HG03571 (cell line): Measurements from ENCODE around the gene HORMAD2.

ENCODE experiments used
- ATAC-seq: cut with Tn5 transposase; IDR thresholded peaks from one replicate; pipeline ENCODE4 v1.9.1; 2021; ENCODE audit not compliant: unreplicated experiment

The HORMAD2 gene

DNA sequence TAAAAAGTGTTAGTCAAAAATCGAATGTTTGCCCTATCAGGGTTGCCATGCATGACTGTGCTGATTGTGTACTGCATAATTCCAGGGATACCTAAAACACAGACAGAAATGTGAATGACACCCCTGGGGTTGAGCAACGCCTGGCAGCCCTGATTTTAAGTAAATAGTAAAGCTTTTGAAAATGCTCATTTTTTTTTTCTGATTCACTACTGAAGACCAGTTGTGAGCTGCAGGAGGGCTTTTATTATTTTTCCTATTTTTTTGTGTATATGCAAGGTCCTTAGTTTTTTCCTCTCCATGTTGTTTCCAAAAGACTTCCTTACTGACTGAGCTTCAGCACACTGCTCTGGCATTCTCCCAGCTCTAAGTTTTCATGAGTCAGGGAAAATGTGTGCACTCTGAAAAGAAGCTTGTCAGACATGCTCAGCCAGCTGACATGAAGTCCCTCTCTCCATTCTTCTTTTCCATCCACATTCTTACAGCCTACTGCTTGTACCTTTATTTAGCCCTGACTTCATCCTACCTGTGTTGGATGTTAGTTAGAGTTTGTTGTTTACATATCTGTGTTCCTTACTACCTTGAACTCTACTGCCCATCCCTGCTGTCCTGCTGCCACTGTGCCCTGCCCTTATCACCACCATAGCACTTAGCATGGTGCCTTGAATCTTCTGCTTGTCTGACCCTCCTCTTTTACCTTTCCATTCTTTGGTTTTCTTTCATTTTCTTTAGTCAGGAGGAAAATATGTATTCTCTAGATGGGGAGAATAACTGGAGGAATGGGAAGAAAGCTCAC is 79.5 kb downstream of the HORMAD2 start:
- ATAC-seq = no peak

DNA sequence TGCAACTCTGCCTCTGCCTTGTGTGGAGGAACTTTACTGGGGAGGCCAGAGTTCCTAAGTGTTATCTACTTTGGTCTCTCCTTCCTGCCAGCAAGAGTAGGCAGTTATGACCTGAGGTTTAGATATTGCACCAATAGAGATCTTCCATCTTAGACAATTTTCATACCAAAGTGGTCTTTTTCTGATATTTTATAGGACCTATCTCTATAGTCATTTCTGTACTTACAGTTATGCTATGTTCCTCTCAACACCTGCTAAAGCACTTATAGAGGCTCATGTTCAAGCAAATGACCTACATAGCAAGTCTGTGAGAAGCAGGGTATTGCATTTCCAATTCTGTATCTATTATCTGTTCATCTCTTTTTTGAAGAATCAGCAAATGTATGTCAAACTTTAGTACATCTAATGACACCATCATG is 80.8 kb downstream of the HORMAD2 start:
- ATAC-seq = no peak

DNA sequence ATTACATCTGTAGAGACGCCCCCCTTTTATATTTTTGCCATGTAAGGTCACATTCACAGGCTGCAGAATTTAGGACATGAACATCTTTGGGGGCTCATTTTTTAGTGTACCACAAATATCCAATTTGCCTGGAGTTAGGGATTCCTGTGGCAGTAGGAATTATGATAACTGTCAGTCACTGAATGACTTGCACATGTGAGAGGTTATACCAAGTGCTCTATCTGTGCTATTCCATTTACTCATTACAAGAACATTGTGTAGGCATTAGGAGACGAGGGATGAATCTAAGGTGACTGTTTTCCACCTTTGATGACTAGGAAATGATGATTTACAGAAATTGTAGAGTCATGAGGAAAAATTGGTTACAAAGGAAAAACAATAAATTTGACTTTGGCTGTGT is 87.0 kb downstream of the HORMAD2 start:
- ATAC-seq = no peak

DNA sequence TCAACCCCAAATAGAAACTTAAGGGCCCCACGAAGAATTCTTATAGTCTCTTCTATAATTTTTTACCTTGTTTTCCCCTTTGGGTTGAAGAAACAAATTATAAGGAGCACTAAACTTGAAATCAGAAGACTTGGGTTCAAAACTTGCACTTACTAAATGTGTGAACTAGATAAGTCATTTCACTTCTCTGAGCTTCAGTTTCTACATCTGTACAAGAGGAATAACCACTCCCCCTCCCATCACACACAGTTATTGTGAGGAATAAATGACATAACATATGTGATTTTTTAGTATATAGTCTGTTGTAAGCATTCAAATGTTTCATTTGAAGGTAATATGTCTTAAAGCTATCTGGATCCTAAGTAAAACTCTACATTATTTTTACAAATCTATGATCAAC is 87.5 kb downstream of the HORMAD2 start:
- no peak for ATAC-seq

DNA sequence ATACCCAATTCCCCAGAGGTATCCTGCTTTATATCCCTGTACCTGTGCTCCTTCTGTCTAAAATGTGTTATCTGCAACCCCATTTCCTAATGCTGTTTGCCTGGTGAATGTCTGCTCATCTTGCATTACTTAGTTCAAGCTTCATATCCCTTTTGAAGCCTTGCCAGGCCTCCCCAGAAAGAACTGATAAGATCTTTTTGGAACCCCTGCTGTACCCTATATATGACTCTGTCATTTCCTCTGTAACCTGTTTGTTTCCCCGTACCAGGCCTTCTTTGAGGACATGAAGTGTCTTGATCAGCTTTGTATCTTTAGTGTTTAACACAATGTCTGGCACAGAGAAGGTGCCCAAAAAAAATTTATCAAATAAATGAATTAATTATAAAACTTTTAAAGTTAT is 88.7 kb downstream of the HORMAD2 start:
- no peak for ATAC-seq

DNA sequence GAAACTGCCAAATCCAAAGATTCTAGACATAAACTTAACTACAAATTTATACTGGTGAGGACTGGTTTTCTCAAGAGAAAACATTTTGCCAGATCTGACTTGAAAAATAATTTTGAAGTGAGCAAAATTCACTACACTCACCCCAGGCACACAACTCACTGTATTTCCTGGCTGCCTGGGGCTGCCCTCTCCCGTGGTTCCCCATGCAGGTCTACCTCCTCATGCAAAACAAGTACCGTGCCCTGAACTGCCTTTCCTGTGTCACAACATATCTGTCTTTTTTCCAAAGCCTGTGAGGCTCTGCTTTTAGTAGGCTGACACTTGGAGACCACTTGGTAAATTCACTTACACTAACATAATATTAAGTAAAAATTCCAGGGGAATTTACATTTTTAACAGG is 89.9 kb downstream of the HORMAD2 start:
- no peak for ATAC-seq

DNA sequence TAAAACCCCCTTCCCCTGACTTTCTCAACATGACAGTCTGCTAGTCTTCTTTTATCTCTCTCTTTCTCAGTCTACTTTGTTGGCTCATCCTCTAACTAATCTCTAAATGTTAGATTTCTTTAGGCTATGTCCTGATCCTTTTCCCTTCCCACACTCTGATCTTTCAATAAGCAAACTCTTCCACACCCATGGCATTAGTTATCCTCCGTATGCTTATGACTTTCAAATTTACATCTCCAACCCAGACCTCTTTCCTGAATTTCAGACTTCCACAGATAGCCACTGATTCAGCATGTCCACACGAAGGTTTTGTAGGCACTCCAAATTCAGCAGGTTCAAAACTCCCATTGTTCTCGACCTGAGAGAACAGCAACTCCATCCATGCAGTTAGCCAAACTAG is 90.7 kb downstream of the HORMAD2 start:
- ATAC-seq = no peak

- no peak for ATAC-seq
Observed at GRCh38 chr22:30175690-30176288, 95.5 kb downstream of the HORMAD2 start.

GRCh38 chr22:30176431-30176830 is 96.2 kb downstream of the HORMAD2 start:
- ATAC-seq = no peak

DNA sequence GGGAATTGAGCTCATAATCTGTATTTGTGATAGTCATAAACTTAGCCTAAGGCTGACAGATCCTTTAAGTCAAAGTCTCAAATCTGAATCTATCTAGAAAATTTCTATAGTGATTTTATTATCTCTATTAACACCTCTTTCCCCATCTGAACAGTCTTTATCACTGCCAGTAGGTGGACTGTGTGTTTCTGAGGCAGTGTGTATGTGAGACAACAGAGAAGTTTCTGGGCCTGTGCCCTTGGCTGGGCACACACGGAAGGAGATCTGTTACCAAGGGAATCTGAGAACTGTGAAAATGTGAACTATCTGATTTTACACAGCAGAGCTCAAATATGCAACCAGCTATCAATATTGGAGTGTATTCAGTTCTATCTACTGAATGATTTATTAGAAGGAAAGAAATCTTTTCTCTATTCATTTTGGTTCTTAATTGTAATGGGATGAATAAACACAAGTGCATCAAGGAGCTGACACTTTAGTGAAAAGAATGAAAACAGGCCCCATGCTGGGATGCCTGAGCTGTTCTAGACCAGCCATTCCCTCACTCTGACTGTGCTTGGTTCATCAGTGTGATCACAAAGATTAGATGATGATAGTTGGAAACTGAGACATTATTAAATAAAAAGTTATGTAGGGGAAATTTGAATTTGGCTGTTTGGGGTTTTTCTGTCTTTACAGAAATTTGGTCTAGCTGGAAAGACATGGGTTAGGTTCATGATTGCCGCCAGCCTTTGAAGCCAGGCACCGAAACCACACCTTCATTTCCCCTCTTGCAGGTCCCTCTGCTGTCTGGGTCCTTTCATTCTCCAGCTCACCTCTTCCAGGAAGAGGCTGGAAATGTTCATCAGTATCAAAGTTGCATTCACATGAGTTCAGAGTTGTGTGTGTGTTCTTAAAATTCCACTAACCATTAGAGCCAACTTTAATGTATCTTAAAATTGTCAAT is 98.2 kb downstream of the HORMAD2 start:
- ATAC-seq = no peak

DNA sequence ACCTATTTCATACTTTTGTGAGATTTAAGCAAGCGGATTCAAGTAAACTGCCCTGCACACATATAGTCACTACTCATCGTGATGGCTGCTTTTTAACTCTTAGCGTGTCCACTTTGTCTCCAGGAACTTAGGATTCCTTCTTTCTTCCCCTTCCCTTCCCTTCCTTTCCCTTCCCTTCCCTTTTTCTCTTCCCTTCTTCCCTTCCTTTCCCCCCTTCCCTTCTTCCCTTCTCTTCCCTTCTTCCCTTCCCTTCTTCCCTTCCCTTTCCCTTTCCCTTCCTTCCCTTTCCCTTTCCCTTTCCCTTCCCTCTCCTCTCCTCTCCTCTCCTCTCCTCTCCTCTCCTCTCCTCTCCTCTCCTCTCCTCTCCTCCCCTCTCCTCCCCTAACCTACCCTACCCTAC is 100.4 kb downstream of the HORMAD2 start:
- ATAC-seq = no peak

GRCh38 chr22:30181459-30182349 is 101.4 kb downstream of the HORMAD2 start:
- ATAC-seq = no peak

DNA sequence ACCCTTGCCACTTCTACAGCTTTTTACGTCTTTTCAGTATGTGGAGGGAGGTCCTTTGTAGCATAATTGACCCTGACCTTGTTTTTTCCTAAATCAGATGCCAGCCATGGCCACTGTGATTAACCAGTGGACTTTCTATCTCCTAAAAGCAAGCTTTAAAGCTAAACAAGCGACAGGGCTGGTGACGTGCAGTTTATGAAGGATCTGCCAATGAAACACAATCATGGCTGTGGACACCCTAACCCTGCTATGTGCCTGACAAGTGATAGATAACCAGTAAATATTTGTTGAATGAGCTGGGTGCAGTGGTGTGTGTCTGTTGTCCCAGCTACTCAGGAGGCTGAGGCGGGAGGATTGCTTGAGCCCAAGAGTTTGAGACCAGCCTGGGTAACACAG is 102.1 kb downstream of the HORMAD2 start:
- ATAC-seq = no peak

DNA sequence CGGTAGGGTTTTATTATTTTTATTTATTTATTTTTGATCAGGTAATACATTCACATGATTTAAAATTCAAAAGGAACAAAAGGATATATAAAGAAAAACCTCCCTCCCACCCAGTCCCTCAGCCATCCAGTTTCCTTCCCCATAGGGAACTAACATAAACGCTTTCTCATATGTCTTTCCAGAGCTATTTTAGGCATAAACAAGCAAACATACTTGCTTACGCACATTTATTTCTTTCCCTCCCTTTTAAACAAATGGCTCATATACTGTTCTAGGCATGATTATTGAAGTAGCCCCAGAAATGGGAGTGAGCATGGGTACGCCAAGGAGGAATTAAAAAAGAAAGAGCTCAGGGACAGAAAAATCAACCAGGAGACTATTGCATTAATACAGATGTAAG is 102.6 kb downstream of the HORMAD2 start:
- ATAC-seq = no peak

GRCh38 chr22:30183271-30183670 is 103.0 kb downstream of the HORMAD2 start:
- ATAC-seq = no peak

DNA sequence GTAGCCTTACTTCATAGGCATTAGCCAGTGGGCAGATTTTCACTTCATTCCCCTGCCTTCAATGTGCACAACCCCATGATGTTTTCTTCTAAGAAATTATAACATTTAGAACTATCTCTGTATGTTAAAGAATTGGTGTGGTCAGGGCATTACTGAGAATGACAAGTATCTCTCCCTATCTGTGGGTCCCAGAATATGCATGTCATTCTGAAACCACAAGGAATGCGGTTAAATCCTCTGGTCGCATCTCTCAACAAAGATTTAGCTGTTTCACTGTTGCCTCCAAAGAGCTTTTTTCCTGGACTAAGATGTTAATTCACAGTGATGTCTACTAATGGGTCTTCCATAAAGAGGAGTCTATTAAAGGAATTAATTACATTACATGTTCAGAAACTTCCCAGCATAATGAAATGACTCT is 103.6 kb downstream of the HORMAD2 start:
- no peak for ATAC-seq

- no peak for ATAC-seq
Observed at GRCh38 chr22:30185129-30185528, 104.9 kb downstream of the HORMAD2 start.

DNA sequence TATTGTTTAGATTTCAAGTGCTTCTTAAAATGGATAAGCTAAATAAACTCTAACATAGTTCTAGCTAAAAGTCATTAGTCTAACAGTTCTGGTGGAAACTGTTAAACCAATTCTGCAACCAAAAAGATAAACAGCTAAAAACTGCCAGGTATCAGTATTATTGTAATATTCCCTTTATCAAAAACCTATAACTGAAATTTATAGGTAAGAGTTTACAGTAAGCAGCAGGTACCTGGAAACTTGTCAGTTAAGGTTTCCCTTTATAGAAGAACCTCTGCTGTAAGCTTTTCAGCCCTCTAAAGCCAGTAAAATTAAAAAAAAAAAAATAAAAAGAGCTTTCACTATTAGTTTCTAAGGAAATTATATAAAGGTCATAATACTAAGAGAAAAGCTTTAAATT is 105.3 kb downstream of the HORMAD2 start:
- no peak for ATAC-seq

DNA sequence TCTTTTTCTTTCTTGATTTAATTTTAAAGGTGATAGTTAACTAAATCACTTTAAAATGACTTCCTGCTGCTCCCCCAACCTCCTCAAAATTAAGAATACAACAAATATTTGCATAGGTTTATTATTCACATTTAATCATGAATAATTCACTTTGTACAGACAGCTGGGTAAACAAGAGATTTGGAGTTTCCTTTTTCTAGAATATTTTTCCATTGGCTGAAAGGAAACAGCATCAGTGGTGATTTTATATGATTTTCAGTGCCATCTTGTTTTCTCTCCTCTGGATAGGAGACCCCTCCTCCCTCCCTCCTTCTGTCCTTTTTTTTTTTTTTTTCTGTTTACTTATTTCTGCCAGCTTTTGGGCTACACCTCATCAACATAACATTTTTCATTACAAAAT is 105.8 kb downstream of the HORMAD2 start:
- no peak for ATAC-seq

DNA sequence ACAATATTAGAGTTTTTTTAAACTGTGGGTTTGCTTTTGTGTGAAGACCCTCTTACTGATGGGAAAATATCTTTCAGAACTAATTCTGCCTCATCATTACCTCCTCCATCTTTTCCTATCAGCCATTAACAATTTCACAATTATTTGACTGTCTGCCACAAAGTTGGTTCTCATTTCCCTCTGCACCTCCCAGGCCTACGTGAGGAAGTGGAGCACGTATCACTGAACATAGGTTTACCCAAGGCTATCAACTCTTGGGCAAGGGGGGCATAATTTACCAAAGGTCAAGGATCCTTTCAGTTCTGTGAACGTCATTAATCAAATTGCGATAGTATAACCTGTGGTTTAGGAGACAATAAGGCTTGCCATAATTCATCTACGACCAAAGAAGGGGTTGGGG is 106.2 kb downstream of the HORMAD2 start:
- no peak for ATAC-seq

DNA sequence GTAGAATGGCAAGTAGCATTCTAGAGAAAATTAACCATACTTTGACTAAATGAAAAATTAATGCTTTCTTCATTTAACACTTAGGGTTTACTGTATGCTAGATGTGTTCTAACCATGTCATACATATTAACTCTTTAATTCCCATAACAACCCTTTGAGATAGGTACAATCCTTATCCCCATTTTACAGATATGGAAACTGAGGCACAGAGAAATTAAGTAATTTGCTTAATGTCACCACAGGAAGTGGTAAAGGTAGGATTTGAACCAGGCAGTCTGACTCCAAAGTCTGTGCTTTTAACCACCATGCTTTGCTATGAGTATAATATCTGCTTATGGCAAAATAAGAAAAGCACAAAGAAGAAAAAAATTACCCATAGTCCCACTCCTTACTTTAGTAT is 106.8 kb downstream of the HORMAD2 start:
- no peak for ATAC-seq
